ENCODE results near the gene RPS6KA5. TPM values are rescaled to one million over a fixed set of nuclear protein-coding genes. Genes with fewer than 3 reads are reported as not detected.

The RPS6KA5 gene
- total RNA-seq, 1 donor from 2014 or later, result 3.6 TPM

DNA sequence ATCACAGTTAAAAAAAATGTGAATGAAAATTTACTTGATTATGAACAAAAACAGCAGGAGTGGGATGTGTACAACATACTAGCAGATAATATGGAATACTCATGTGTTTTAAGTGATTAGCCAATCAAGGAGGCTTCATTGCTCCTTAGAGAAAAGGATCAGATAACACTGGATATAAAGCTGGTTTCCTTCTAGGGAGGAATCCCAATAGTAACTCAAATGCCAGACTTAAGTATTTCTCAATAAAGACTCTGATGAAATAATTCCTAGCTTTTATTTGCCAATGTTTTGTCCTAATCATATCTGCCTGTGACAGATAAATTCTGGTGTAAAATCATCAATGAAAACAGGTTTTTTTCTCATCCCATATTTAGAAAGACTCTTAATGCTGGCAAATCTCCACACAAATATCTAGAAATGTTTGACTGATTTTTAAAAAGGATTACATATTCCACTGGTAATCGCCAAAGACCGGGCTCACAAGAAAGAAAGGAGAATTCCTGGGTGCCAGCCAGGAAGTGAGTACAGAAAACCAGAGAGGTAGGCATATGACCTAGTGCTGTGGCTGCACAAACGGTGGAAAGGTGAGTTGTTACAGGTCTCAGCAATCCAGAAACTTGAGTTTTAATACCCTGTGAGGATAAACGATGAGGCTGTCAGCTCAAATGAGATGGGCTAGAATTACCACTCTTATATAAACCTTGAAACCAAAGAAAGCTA, 135.7 kb downstream of the RPS6KA5 start:
- TF ChIP-seq, protein P1, sequence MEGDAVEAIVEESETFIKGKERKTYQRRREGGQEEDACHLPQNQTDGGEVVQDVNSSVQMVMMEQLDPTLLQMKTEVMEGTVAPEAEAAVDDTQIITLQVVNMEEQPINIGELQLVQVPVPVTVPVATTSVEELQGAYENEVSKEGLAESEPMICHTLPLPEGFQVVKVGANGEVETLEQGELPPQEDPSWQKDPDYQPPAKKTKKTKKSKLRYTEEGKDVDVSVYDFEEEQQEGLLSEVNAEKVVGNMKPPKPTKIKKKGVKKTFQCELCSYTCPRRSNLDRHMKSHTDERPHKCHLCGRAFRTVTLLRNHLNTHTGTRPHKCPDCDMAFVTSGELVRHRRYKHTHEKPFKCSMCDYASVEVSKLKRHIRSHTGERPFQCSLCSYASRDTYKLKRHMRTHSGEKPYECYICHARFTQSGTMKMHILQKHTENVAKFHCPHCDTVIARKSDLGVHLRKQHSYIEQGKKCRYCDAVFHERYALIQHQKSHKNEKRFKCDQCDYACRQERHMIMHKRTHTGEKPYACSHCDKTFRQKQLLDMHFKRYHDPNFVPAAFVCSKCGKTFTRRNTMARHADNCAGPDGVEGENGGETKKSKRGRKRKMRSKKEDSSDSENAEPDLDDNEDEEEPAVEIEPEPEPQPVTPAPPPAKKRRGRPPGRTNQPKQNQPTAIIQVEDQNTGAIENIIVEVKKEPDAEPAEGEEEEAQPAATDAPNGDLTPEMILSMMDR (conservative IDR thresholded peaks at IDR 0.05; ENCODE audit: low read depth, low read length), result no peak
- H3K4me3 ChIP-seq (ENCODE audit: low read depth, low read length), result no peak overlapping the region
- DNase-seq (ENCODE audit: low read depth), result no peak

DNA sequence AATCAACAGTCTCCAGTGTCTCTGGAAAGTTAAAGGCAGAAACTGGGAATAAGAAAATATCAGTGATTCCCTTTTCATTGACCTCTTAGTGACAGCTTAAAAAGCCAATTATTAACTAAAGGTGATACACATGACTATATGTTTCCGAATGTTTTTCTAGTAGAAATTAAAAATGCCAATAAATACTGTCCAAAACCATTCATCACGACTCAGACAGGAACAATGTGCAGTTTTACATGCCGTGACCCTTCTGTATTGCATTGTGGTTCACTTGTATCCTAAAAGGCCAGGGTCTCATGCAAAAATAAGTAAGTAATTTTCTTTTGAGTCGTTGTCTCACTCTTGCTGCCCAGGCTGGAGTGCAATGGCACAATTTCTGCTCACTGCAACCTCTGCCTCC, 138.3 kb downstream of the RPS6KA5 start:
- no peak for DNase-seq (ENCODE audit: low read depth)
- H3K4me3 ChIP-seq (ENCODE audit: low read depth, low read length), result no peak overlapping the region
- TF ChIP-seq, protein P1 (conservative IDR thresholded peaks at IDR 0.05; ENCODE audit: low read depth, low read length), result no peak

DNA sequence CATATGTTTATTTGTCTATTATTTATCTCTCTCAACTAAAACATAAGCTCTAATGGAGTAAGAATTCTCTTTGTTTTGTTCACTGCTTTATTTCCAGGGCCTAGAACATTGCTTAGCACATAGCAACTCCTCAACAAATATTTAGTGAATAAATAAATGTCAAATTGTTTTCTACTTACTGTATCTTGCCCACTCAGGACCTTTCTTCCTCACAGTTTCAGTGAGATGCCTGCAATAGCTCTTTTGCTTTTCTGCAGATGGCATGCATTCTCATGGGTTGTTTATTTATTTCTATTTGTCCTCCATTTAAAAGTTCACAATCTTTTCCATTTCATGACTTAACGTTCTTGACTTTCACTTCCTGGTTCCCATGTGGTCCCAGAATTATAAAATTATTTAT, 149.3 kb downstream of the RPS6KA5 start:
- no peak for DNase-seq (ENCODE audit: low read depth)
- no peak overlapping the region for H3K4me3 ChIP-seq (ENCODE audit: low read depth, low read length)
- TF ChIP-seq, protein P1 (conservative IDR thresholded peaks at IDR 0.05; ENCODE audit: low read depth, low read length), result no peak

DNA sequence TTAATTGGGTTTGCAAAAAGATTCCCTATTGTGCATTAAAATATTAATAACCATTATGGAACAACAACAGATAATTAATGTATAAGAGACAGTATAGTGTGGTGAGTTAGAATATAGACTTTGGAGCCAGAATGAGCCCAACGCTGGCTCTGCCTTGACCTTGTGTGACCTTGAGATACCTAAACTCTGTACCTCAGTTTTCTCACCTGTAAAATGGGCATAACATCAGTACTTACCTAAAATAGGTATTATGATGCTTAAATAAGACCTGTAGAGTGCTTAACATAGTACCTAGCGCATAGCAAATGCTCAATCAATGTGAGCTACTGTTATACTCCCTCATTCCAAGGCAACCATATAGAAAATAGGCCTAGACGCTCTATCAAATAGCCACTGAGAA, 153.3 kb downstream of the RPS6KA5 start:
- DNase-seq (ENCODE audit: low read depth), result no peak
- TF ChIP-seq, protein P1 (conservative IDR thresholded peaks at IDR 0.05; ENCODE audit: low read depth, low read length), result no peak
- no peak overlapping the region for H3K4me3 ChIP-seq (ENCODE audit: low read depth, low read length)

DNA sequence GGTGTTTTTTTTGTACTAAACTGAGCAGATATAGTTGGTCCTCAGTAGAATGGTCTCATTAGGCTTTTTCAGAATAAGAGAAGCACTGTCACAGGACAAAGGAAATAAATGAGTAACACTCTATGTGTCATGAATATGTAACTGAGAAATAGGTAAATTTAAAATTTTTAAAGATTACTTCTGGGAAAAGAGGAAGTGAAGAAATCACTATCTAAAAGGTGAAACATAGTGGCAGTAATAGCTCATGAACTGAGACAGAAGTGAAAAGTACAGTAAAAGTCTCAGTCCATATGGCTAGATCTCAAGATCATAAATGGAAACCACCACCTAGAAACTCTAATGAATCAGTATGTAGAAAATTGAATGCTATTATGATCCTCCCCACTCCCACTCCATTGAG, 154.9 kb downstream of the RPS6KA5 start:
- TF ChIP-seq, protein P1 (conservative IDR thresholded peaks at IDR 0.05; ENCODE audit: low read depth, low read length), result no peak
- H3K4me3 ChIP-seq (ENCODE audit: low read depth, low read length), result no peak overlapping the region
- no peak for DNase-seq (ENCODE audit: low read depth)

DNA sequence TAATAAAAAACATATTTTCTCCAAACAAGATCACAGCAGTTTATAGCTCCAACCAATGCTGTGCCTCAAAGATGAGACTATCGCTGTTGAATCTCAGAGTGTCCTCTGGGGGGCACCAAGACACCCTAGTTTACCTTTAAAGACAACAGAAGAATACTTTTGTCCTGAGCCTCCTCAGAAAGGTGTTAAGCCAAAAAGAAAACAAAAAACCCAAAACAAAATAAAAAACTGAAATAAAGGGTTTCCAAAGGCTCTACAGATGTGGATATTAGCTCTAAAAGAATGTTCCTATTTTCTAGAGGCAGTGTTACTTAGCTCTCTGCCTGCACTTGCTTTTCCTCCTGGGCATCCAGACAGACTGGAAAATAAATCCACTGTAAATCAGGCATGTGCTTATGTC, 157.3 kb downstream of the RPS6KA5 start:
- no peak overlapping the region for H3K4me3 ChIP-seq (ENCODE audit: low read depth, low read length)
- TF ChIP-seq, protein P1 (conservative IDR thresholded peaks at IDR 0.05; ENCODE audit: low read depth, low read length), result peak; percentile 80
- no peak for DNase-seq (ENCODE audit: low read depth)

DNA sequence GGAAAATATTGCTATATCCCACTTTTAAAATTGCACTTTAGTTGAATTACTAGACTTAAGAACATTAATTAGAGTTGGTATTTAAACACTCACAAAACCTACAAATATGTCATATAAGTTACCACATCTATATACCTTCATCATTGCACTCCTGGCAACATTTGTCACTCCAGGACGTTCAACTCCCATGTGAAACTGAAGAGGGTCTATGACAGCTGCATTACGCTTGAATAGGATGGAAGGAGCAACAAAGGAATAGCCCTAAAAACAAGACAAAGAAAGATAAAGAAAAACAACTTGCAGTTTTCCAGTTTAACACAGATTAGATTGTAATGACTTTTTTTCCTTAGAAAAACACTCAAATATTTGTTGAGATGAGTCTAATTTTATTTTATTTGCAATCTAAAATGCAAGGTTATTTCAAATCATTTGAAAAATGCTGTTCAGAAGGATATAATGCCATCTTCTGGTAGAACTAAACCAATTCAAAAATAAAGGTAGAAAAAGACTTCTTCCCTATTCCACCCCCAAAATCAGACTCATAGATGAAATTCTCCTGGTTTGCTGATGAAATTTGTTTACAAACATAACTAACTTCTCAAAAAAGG, 159.9 kb downstream of the RPS6KA5 start:
- no peak for DNase-seq (ENCODE audit: low read depth)
- TF ChIP-seq, protein P1 (conservative IDR thresholded peaks at IDR 0.05; ENCODE audit: low read depth, low read length), result peak; percentile 20
- H3K4me3 ChIP-seq (ENCODE audit: low read depth, low read length), result no peak overlapping the region
